ENCODE results near the gene TTC28. TPM values are rescaled to one million over a fixed set of nuclear protein-coding genes. Genes with fewer than 3 reads are reported as not detected.
"Not testable (repeated sequence)": the region's sequence is repeated elsewhere in the genome, so short reads cannot be mapped to it uniquely, and the experiment has no call there.

TTC28 gene
- total RNA-seq, 4 donors from 2014 or later, result 35.6 to 42.6 (median 36.9) TPM

- H3K36me3 ChIP-seq, result no peaks in the 10 kb centered on the region
- H3K27me3 ChIP-seq, result no peaks in the 10 kb centered on the region
- intact Hi-C loops (cut with DNase I), result no loop called here
- WGBS, result 100% methylated on average over 1 of the region's 1 CpG
- H3K4me1 ChIP-seq, result no peaks in the 10 kb centered on the region
- DNase-seq (ENCODE audit: extremely low spot score), result no peak
- H3K27ac ChIP-seq (replicated peaks in 1 of 4), result no peak overlapping the region
- H3K9me3 ChIP-seq, result no peaks in the 10 kb centered on the region
- H3K4me3 ChIP-seq, result no peak overlapping the region
- TF ChIP-seq EP300 (IDR thresholded peaks at IDR 0.05) (no peak), POLR2A (IDR thresholded peaks at IDR 0.05; ENCODE audit: low read depth) (no peak), CTCF (IDR thresholded peaks at IDR 0.05) (no peak), POLR2AphosphoS5 (IDR thresholded peaks at IDR 0.05) (no peak)
Observed at GRCh38 chr22:28474330-28474729, 205.3 kb downstream of the TTC28 start.

- H3K4me3 ChIP-seq, result no peak overlapping the region
- no peaks in the 10 kb centered on the region for H3K36me3 ChIP-seq
- 94% methylated on average over 2 of the region's 2 CpGs for WGBS
- no peak for DNase-seq (ENCODE audit: extremely low spot score)
- intact Hi-C loops (cut with DNase I), result no loop called here
- H3K27ac ChIP-seq (replicated peaks in 1 of 4), result no peak overlapping the region
- no peaks in the 10 kb centered on the region for H3K4me1 ChIP-seq
- no peaks in the 10 kb centered on the region for H3K27me3 ChIP-seq
- H3K9me3 ChIP-seq, result no peaks in the 10 kb centered on the region
- no peak for TF ChIP-seq POLR2AphosphoS5 (IDR thresholded peaks at IDR 0.05)
- TF ChIP-seq CTCF (IDR thresholded peaks at IDR 0.05), result no peak
- TF ChIP-seq POLR2A (IDR thresholded peaks at IDR 0.05; ENCODE audit: low read depth), result no peak
- no peak for TF ChIP-seq EP300 (IDR thresholded peaks at IDR 0.05)
Observed at GRCh38 chr22:28473258-28473657, 206.4 kb downstream of the TTC28 start.

DNA sequence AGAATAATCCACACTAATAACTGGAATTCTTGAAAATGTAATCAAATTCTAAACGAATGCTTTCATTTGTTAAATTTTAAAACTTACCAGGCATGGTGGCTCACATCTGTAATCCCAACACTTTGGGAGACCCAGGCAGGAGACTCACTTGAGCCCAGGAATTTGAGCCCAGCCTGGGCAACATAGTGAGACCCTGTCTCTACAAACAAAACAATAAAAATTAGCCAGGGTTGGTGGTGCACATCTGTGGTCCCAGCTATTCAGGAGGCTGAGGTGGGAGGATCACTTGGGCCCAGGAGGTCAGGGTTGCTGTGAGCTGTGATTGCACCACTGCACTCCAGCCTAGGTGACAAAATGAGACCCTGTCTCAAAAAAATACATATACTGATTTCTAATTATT lies 212.6 kb downstream of the TTC28 start:
- H3K9me3 ChIP-seq; DNase-seq (ENCODE audit: extremely low spot score); intact Hi-C loops (cut with DNase I); H3K27ac ChIP-seq (replicated peaks in 1 of 4); H3K4me3 ChIP-seq; H3K36me3 ChIP-seq; H3K4me1 ChIP-seq; H3K27me3 ChIP-seq: not testable (repeated sequence)
- WGBS, result 68% methylated on average over 1 of the region's 1 CpG

DNA sequence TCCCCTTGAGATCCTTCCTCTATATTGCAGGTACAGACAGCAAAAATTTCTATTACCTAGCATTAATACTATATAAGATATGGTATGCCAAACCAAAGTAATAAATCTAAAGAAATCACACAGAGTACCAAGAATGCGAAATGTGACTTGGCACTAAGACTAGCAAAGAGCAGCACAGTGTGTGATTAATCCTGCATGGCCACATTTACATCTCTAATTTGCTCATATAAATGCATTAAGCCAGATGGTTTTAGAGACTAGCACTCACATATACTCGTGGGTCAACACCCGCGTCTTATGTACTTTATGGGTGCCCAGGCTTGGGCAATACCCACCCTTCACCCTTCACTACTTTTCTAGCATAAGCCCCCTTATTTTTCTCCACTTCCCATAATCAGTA lies 213.2 kb downstream of the TTC28 start:
- Histone ChIP-seq H3K4me3 (no peak overlapping the region), H3K27ac (replicated peaks in 1 of 4) (no peak overlapping the region), H3K27me3 (no peaks in the 10 kb centered on the region), H3K4me1 (peaks cover 0 to 8% (median 2%) of the 10 kb centered on the region in 4 donors), H3K9me3 (no peaks in the 10 kb centered on the region), H3K36me3 (no peaks in the 10 kb centered on the region)
- DNase-seq (ENCODE audit: extremely low spot score), result no peak
- no peak for TF ChIP-seq EP300 (IDR thresholded peaks at IDR 0.05)
- no peak for TF ChIP-seq CTCF (IDR thresholded peaks at IDR 0.05)
- no peak for TF ChIP-seq POLR2A (IDR thresholded peaks at IDR 0.05; ENCODE audit: low read depth)
- no peak for TF ChIP-seq POLR2AphosphoS5 (IDR thresholded peaks at IDR 0.05)
- intact Hi-C loops (cut with DNase I), result no loop called here
- WGBS, result 93% methylated on average over 4 of the region's 4 CpGs

DNA sequence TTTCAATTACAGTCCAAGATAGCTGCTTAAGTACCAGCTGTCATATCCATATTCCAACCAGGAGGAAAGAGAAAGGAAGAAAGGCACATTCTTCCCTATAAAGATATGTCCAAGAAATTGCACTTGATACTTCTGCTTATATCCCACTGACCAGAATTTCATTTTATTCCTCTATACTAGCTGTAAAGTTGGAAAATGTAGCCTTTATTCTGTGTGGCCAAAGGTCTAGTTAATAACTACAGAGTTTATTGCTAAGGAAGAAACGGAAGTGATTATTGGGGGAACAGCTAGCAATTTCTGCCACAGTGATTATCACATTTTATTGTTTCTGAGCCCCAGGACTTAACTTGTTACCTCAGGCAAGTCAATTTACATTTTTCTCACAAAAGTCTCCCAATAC lies 213.8 kb downstream of the TTC28 start:
- no peaks in the 10 kb centered on the region for H3K36me3 ChIP-seq
- H3K4me1 ChIP-seq, result peaks cover 0 to 8% (median 2%) of the 10 kb centered on the region in 4 donors
- 96% methylated on average over 1 of the region's 1 CpG for WGBS
- H3K9me3 ChIP-seq, result no peaks in the 10 kb centered on the region
- intact Hi-C loops (cut with DNase I), result no loop called here
- TF ChIP-seq CTCF (IDR thresholded peaks at IDR 0.05) (no peak), EP300 (IDR thresholded peaks at IDR 0.05) (no peak), POLR2AphosphoS5 (IDR thresholded peaks at IDR 0.05) (no peak), POLR2A (IDR thresholded peaks at IDR 0.05; ENCODE audit: low read depth) (no peak)
- no peaks in the 10 kb centered on the region for H3K27me3 ChIP-seq
- H3K4me3 ChIP-seq, result no peak overlapping the region
- no peak for DNase-seq (ENCODE audit: extremely low spot score)
- no peak overlapping the region for H3K27ac ChIP-seq (replicated peaks in 1 of 4)

All from esophagus muscularis mucosa (tissue), 4 donors.